Neural progenitor cell (in vitro differentiated cells): Measurements from ENCODE around the gene PPP2R2B.

ENCODE experiments used
- CTCF ChIP-seq: fragments of 200-600 bp; sonication (generic); IDR thresholded peaks from 2 replicates; pipeline ENCODE4 v1.5.1; 2017; ENCODE audit warnings: antibody characterized with exemption, mild to moderate bottlenecking
- EZH2 ChIP-seq: fragments of 200-600 bp; sonication (generic); IDR thresholded peaks from 2 replicates; pipeline ENCODE4 v1.6.1; 2017; ENCODE audit warnings: antibody characterized with exemption, mild to moderate bottlenecking, moderate library complexity
- EZH2phosphoT487 ChIP-seq: fragments of 200-600 bp; sonication (generic); IDR thresholded peaks from 2 replicates; pipeline ENCODE4 v1.6.1; 2017; ENCODE audit warnings: antibody characterized with exemption

GRCh38 chr5:146726891-146727290, 151.7 kb downstream of the PPP2R2B start:
- TF ChIP-seq CTCF (no peak), EZH2 (no peak), EZH2phosphoT487 (no peak)
